GM21390 (cell line): ENCODE data around the gene MITF.

Experiments used
- ATAC-seq: cut with Tn5 transposase; IDR thresholded peaks from one replicate; pipeline ENCODE4 v1.9.1; 2021; ENCODE audit not compliant: unreplicated experiment

Gene MITF

GRCh38 chr3:69868841-69869420, 129.7 kb downstream of the MITF start:
- no peak for ATAC-seq

- ATAC-seq, result no peak
Measured at GRCh38 chr3:69869643-69870042, 130.4 kb downstream of the MITF start.

DNA sequence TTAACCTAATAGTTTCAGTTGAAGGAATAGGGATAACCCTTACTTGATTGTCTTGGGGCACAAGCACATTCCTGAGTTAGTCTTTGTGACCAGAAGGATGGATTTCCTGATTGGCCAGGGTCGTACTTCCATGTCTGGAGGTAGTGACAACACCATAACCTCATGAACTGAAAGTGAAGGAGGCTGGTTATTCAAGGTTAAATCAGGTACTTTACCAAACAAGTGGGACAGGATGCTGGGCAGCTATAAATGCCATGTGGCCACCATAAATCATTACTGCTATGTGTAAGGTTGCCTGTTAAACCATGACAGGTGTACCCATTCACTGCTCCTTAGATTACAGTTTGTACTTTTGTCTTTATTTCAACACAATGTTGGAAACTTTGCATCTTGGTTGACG, 132.0 kb downstream of the MITF start:
- no peak for ATAC-seq

DNA sequence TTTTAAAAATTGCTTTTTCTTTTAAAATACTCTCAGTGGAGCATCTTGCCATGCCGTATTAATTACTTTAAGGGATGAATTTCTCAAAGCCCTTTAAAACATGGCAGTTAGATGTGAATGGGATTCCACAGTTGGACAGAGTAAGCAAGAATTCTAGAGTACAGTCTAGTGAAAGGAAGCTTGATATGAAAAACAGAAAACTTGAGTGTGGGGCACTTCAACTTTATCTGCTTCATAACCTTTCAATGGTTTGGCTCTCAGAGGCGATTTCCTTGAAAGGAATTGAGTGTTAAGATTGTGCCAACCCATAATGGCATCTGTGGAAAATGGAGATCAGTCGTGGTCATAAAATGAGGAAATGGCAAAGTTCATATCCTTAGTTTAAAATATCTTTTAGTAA, 132.6 kb downstream of the MITF start:
- ATAC-seq, result no peak

DNA sequence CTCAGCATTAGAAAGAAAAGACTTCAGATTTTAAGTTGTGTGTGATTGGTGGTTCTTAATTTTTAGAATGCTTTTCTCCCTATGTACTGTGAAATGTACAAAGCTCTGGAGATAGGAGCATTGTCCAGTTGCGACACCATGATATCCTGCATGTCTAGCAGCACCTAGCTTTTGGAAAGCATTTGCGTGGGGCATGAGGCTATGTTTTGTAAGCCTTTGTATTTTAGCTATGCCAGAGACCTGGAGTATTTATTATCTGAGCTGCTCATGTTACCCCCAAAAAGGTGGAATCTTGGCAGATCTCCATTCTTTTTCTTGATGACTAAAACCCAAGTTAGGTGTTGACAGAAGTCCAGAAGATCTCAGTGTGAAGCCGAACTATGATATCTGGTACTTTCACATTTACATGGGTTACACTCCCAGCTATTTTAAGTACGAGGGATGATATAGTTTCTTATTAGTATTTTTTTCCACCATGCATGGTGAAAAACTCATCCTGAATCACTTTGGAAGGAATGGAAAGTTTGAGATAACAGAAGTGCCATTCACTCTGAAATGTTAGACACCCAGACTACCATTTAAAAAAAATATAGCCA, 133.6 kb downstream of the MITF start:
- ATAC-seq, result no peak

DNA sequence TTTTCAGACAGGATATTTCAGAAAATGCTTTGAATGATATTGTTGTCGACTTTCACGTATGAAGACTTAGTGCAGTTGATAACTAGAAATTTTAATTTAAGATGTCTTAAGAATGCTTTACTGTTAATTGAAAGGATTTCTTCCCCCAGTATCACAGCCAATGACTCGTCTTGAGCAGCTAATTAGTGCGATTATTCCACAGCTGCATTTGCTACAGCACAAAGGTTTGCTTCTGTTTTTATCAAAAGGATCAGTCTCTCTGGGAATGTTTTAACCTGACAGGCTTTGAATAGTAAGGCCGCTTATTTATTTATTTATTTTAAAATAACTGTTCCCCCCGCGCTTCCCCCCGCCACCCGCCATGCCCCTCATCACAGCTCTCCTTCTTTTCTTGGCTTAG, 136.8 kb downstream of the MITF start:
- no peak for ATAC-seq

- ATAC-seq, result no peak
Measured at GRCh38 chr3:69878254-69878653, 139.0 kb downstream of the MITF start.

DNA sequence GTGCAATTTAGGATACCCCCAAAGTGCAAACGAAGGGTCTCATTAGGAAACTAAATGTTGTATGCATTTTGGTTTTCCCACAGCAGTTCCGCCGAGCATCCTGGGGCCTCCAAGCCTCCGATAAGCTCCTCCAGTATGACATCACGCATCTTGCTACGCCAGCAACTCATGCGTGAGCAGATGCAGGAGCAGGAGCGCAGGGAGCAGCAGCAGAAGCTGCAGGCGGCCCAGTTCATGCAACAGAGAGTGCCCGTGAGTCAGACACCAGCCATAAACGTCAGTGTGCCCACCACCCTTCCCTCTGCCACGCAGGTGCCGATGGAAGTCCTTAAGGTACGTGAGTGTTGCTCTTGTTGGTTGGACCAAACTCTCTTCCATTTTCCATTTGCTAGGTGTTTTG, 139.8 kb downstream of the MITF start:
- ATAC-seq, result no peak

- ATAC-seq, result no peak
Measured at GRCh38 chr3:69880069-69880640, 140.9 kb downstream of the MITF start.

- ATAC-seq, result no peak
Measured at GRCh38 chr3:69881051-69881450, 141.8 kb downstream of the MITF start.

GRCh38 chr3:69881756-69882428, 142.6 kb downstream of the MITF start:
- no peak for ATAC-seq

DNA sequence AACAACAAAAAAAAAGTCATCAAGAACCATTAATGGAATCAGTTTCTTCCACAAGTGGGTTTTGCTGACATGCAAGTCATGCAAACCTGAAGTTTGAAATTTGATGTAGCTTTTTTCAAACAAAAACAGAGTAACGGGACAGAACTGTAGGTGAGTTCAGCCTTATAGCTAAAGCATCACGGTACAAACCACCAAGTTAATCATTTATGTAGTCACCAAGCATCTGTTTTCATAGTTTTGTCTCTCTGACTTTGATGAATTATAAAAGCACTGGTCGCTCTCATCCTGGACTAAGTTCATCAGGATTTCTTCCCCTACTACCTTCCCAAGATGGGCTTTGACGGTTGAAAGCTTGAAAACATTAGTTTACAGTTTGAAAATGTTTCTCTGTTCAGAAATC, 143.3 kb downstream of the MITF start:
- ATAC-seq, result no peak

DNA sequence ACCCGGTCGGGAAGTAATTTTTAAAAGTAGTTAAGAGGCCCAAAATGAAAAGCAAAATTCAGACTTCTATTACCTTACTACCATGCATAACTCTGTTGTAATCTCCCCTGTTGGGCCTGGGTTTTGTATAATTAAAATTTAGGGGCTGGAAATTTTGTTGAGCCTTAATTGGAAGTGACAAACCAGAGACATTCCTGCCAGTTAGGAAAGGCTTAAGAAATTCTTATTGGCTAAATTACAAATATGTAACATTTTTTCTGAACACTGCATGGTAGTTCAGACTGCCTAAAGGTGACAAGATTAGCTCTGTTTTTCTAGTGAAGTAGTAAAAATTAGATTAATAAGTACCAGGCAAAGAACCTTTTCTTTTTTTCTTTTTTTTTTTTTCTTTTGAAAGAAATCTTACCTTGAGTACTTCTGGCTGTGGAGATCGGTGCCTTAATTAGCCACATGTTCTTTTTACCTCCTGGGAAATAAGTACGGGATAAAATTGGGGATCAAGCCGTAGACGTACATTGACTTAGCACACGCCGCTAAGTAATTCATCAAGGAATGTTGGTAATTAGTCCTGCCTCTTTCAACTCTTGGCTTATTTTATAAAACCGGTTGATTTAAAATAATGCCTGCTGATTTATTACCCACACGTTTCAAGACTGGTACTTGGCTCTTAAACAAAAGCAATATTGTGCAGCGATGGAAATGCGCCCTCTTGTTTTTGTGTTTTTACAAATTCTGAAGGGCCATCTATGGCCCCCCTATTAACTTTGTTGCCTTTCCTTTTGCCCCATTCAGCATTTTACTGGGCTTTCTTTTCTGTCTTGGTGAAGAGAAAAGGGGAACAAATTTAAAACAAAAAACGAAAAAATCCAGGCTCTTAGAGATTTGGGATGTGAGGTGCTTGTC, 149.0 kb downstream of the MITF start:
- no peak for ATAC-seq

- ATAC-seq, result no peak
Measured at GRCh38 chr3:69888943-69889315, 149.7 kb downstream of the MITF start.

GRCh38 chr3:69890084-69890483, 150.8 kb downstream of the MITF start:
- ATAC-seq, result no peak

- ATAC-seq, result no peak
Measured at GRCh38 chr3:69890691-69891090, 151.4 kb downstream of the MITF start.

- no peak for ATAC-seq
Measured at GRCh38 chr3:69892706-69893105, 153.4 kb downstream of the MITF start.

DNA sequence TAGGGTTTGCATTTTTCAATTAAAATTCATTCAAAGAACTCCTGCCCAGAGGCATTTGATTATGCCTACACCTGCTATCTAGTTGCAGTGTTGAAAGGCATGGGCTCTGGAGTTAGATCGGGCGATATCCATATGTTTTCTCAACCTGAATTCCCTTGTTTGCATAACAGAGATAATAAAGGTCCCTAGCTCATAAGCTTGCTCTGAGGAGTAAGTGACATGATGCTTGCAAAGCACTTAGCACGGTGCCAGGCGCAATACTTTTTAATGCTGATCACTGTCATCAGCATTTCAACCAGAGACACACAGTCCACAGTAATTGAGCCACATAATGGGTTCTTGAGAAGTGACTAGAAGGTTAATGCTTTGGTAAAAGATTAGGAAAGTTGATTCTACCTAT, 154.0 kb downstream of the MITF start:
- no peak for ATAC-seq

GRCh38 chr3:69896095-69896494, 156.8 kb downstream of the MITF start:
- no peak for ATAC-seq

DNA sequence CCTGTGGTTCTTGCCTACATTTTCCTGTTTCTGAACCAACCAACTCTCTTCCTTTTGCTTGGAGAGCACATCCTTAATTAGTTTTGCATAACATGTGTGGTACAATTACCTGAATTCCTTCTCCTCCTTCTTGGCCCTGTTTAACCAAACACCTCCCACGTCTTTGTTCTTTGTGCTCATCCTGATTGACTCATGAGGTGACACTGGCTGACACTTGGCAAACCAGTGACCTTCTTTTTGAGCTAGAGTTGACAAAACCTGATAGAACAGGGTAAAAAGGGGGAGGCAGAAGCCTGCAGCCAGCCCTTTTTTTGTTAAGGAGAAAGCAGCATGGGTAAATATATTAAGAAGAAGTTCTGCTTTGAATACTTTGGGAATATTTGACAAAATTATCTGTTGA, 161.1 kb downstream of the MITF start:
- no peak for ATAC-seq

GRCh38 chr3:69901802-69902201, 162.5 kb downstream of the MITF start:
- ATAC-seq, result no peak
